Erythroblast (primary cell): ENCODE data around the gene THADA.

Source experiments
- GATA1 ChIP-seq: IDR thresholded peaks from 2 replicates; pipeline ENCODE4 v1.6.1; 2011; ENCODE audit warnings: low read depth, mild to moderate bottlenecking, control low read depth, low read length, moderate library complexity
- POLR2A ChIP-seq: IDR thresholded peaks from 2 replicates; pipeline ENCODE4 v1.6.1; 2011; ENCODE audit warnings: mild to moderate bottlenecking, low read length

DNA sequence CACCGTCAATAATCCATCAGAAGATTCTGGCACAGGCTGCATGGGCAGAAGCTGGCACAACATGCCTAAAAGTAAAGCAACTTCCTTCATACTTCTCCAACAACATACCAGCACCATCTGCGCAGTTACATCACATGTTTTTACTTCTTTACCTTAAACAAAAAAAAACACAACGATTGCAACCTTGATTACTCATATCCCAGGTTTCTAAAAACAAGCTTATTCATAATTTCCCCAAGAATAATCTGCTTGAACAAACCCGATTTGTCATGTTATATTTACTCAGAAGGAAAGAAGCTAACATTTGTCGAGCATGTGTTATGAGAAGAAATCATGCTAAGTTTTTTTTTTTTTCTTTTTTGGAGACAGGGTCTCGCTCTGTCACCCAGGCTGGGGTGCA is 54.7 kb downstream of the THADA start:
- TF ChIP-seq POLR2A (no peak), GATA1 (no peak)
